GM12891 (cell line): ENCODE data around the gene SYNDIG1.

Experiments
- DNase-seq: peaks from one replicate; pipeline ENCODE4 v3.0.0; 2011; ENCODE audit warnings: low spot score; ENCODE audit not compliant: insufficient read length
- FAIRE-seq: peaks from 2 replicates; lab custom pipeline; 2011; peaks lifted over from hg19 to GRCh38; lab: Jason Lieb, UNC
- PAX5 ChIP-seq: IDR thresholded peaks from 2 replicates; pipeline ENCODE4 v1.6.1; 2011; ENCODE audit warnings: low read length, moderate library complexity, mild to moderate bottlenecking; ENCODE audit not compliant: insufficient read depth, severe bottlenecking
- POLR2A ChIP-seq: IDR thresholded peaks from 2 replicates; pipeline ENCODE4 v1.6.1; 2011; ENCODE audit warnings: low read depth, low read length, control low read depth
- POLR2AphosphoS5 ChIP-seq: IDR thresholded peaks from 2 replicates; pipeline ENCODE4 v1.6.1; 2011; ENCODE audit warnings: low read depth, low read length, control low read depth
- POU2F2 ChIP-seq: IDR thresholded peaks from 2 replicates; pipeline ENCODE4 v1.6.1; 2011; ENCODE audit warnings: low read depth, mild to moderate bottlenecking, control low read depth, low read length, moderate library complexity
- SPI1 ChIP-seq: IDR thresholded peaks from 2 replicates; pipeline ENCODE4 v1.6.1; 2011; ENCODE audit warnings: low read depth, low read length, control low read depth
- TAF1 ChIP-seq: IDR thresholded peaks from 2 replicates; pipeline ENCODE4 v1.6.1; 2011; ENCODE audit warnings: low read depth, low read length, control low read depth

SYNDIG1 gene

DNA sequence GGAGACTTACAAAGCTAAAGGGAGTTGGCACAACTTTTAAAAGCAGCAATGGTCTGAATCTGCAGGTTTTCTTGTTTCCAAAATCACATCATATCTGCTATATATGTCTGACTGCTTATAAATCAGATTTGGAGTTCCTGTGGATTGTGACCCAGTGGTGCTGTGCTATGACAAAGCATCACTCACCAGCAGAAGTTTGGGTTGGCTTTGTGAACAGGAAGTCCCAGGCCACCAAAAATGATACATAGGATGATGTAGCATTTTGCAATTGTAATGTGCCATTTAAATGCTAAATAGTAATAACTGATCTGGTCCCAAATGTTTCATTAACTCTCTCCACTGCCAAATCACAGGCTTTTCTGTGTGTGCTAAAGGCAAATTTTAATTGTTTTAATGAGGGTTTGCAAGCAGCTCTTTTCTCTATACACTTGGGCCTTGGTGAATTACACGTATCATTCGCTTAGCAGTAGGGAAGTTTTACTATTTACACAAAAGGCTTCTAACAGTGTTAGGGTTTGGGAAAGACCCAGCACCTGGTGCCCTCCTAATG lies 60.8 kb downstream of the SYNDIG1 start:
- FAIRE-seq, result no peak
- DNase-seq, result no peak
- TF ChIP-seq PAX5 (no peak), POLR2AphosphoS5 (no peak), POU2F2 (no peak), POLR2A (no peak), SPI1 (no peak), TAF1 (no peak)

DNA sequence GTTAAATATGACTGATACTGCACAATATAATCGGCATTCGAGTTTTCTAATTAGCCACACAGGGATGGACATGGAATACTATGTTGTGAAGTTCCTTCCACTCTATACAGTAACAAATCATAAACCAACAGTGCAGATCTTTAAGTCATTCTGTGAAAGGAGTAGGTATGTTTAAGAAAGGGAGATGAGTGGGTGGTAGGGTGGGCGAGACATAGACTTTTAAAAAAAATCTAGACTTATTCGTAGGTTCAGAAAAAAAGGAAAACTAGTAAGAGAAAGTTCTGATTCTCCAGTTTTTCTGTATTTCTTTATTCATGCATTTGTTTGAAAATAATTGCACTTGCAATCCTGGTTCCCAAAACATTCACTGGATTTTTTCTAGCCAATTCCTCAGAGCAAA lies 61.8 kb downstream of the SYNDIG1 start:
- FAIRE-seq, result no peak
- DNase-seq, result no peak
- TF ChIP-seq SPI1, result no peak
- no peak for TF ChIP-seq PAX5
- TF ChIP-seq POLR2A, result no peak
- TF ChIP-seq POU2F2, result no peak
- TF ChIP-seq TAF1, result no peak
- TF ChIP-seq POLR2AphosphoS5, result no peak

DNA sequence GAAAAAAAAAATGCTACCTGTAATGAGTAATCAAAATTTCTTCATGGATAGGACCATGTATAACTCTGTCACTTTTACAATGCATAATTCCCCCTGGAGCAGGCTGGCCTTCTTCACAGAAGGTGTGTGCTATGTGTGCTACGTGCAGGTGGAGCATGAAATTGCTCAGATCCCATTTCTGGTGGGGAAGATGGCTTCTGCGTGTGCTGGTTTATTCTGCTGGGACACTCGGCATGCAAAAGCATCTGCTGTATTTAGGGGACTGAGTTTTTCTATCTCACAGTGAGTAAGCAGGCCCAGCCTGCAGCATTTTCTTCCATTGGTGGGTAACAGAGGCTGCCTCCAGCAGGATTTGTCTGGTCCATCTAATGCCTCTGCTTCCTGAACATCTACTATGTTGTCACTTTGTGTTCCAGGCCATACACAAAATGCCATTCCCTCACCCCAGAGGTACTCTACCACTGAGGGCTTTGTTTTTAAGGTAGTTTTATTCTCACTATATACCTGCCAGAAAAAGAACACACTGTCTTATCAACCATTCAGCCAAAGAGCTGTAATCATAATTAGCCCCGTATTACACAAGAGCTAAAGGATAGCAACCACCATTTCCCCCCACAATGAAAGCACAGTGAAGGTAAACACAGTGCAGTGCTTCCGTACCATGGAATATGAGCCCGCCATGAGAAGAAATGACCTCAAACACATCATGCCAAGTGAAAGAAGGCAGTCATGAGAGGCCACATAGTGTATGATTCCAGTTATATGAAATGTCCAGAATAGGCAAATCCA lies 62.4 kb downstream of the SYNDIG1 start:
- DNase-seq, result no peak
- no peak for FAIRE-seq
- TF ChIP-seq SPI1 (no peak), TAF1 (no peak), POLR2AphosphoS5 (no peak), POLR2A (no peak)

DNA sequence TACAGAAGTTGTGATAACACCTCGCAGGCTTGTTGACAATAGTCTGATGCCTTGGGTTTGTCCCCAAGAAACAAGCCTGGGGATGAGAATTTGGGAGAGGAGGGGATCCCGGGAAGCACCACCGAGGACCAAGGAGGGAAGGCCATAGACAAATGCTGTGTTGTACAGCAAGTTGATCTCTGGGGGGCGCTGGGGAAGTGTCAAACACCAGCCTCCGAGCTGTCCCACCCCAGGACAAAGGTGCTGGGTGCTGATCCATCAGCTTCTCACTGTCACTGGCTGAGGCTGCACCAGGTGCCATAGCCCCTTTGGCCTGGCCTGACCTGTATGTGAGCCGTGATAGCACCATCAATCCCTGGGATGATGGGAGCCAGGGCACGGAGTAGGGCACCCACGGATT lies 64.0 kb downstream of the SYNDIG1 start:
- DNase-seq, result no peak
- FAIRE-seq, result no peak
- TF ChIP-seq POLR2AphosphoS5, result no peak
- TF ChIP-seq PAX5, result no peak
- no peak for TF ChIP-seq SPI1
- TF ChIP-seq TAF1, result no peak
- TF ChIP-seq POU2F2, result no peak
- no peak for TF ChIP-seq POLR2A

DNA sequence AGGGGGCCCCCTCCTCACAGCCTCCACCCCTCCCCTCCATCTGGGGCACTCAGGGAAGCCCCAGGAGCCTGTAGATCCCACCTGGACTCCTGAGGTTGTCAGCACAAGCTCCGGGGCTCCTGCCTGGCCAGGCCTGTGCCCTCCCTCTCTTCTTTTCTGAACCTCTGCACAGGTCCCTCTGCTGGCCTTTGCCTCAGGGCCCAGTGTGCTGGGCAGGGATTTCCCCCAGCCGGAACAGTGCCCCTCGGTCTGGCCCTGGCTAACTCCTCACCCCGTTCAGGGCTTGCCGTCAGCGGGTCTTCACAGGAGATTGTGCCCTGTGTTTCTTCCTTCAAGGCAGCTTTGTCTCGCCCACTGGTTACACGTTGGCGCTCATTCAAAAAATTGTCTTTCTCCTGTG lies 64.9 kb downstream of the SYNDIG1 start:
- FAIRE-seq (no peak), DNase-seq (no peak)
- TF ChIP-seq POLR2AphosphoS5 (no peak), POU2F2 (no peak), PAX5 (no peak), SPI1 (no peak), TAF1 (no peak), POLR2A (no peak)

DNA sequence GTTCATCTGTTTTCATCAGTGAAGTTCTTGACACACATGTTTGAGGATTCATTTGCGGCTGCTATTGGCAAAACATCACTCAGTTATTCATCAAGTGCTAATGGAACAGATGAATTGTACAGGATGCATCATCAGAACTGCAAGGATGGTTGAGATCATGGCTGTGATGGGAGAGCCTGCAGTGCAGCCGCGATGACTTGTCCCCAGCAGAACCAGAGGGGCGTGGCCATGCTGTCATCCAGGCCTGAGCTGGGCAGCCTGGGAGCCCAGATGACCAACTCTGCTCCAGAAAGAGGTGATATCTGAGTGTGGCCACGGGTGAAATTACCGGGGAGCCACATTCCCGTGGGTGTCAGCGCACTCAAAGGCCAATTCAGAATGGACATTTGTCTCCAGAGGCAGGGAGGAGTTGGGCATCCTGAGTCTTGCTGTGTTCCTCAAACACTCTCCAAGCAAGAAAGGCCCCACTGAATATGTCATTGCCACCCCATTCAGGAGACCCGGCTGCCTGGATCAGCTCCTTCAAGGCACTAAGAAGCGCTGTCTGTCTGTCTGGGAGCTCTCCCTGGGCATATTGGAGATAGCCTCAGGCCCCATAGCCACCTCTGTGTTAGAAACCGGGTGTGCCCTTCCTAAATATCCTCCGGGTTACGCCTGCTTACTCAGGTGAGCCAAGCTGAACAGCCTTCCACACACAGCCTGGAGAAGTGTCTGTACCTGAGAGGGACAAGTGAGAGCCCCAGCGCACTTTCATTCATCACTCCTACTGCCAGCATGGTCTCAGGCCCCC lies 66.7 kb downstream of the SYNDIG1 start:
- FAIRE-seq (no peak), DNase-seq (no peak)
- TF ChIP-seq TAF1 (no peak), POU2F2 (no peak), SPI1 (no peak), POLR2A (no peak)

DNA sequence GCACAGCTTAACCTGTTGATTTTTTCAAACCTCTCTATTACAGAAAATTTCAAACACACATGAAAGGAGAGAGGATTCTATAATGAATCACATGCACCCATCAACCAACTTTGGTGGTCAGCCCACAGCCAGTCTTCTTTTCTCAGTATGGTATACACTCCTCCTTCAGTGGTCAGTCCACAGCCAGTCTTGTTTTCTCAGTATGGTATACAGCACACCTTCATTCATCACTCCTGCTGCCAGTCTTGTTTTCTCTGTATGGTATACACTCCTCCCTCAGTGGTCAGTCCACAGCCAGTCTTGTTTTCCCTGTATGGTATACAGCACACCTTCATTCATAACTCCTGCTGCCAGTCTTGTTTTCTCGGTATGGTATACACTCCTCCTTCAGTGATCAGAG lies 67.8 kb downstream of the SYNDIG1 start:
- no peak for TF ChIP-seq POLR2AphosphoS5
- TF ChIP-seq PAX5, result no peak
- no peak for TF ChIP-seq SPI1
- DNase-seq (no peak), FAIRE-seq (no peak)

DNA sequence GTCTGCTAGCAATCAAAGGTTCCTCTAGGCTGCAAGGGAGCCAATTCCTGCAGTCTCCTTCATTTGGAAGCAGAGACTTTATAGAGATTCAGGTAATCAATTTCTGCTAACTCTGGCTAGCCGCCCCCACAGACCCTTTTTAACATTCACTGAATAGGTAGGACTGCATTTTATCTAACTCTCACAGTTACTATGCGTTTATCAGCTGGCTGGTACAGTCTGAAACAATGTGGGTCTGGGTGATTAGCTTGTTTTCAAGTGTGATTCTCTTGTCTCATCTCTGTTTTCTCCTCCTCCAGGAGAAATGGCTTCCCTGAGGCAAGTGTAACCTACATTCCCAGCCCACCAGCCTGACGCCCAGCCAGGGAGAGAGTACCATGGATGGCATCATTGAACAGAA lies 73.3 kb downstream of the SYNDIG1 start:
- FAIRE-seq (no peak), DNase-seq (no peak)
- TF ChIP-seq PAX5 (no peak), POLR2A (no peak), POU2F2 (no peak), POLR2AphosphoS5 (no peak), SPI1 (no peak), TAF1 (no peak)

DNA sequence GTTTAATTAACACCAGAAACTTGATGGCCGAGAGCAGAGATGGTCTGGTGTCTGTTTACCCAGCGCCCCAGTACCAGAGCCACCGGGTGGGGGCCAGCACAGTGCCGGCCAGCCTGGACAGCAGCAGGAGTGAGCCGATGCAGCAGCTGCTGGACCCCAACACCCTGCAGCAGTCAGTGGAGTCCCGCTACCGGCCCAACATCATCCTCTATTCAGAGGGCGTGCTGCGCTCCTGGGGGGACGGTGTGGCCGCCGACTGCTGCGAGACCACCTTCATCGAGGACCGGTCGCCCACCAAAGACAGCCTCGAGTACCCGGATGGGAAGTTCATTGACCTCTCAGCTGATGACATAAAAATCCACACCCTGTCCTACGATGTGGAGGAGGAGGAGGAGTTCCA lies 73.7 kb downstream of the SYNDIG1 start:
- TF ChIP-seq POLR2A (no peak), TAF1 (no peak), POU2F2 (no peak), SPI1 (no peak), PAX5 (no peak), POLR2AphosphoS5 (no peak)
- no peak for DNase-seq
- no peak for FAIRE-seq

DNA sequence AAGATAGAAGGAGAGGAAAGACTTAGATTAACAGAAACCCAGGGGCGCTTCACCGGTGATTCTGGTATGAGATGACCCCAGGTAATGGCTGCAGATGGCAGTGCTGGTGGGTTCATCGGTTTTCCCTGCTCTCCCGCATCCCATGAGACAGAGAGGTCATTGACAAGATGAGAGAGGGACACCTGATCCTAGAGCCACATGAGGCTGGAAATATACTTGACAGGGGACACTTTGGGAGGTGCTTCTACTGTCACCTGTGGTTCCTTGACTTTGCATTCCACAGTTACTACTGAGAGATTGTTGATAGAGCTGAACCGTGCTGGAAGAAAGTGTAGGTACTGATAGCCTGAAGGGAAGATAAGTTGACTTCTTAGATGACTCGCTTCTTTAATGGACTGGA lies 74.3 kb downstream of the SYNDIG1 start:
- no peak for DNase-seq
- TF ChIP-seq PAX5 (no peak), SPI1 (no peak), POLR2A (no peak), POU2F2 (no peak), TAF1 (no peak), POLR2AphosphoS5 (no peak)
- no peak for FAIRE-seq
